ENCODE results near the gene C16orf86.

- TF ChIP-seq CTCF (IDR thresholded peaks at IDR 0.05) (no peak), EP300 (IDR thresholded peaks at IDR 0.05) (no peak)
Observed at GRCh38 chr16:67694611-67695010, 28.0 kb downstream of the C16orf86 start.
